HepG2 (cell line): Measurements from ENCODE around the gene STYXL1. TPM values are rescaled to one million over a fixed set of nuclear protein-coding genes. Genes with fewer than 3 reads are reported as not detected.

Experiments used
- ARID3A ChIP-seq: IDR thresholded peaks from 2 replicates; pipeline ENCODE4 v1.6.1; 2012; ENCODE audit warnings: low read depth, low read length, improper control_type of control experiment
- CHD4 ChIP-seq: fragments of 200-600 bp; sonication (generic); IDR thresholded peaks from 2 replicates; pipeline ENCODE4 v1.7.0; 2017; ENCODE audit warnings: mild to moderate bottlenecking, low read length, borderline replicate concordance
- FIP1L1 ChIP-seq: fragments of 200-400 bp; formaldehyde crosslinking; IDR thresholded peaks from 2 replicates; pipeline ENCODE4 v1.6.1; 2018; ENCODE audit warnings: low read depth, mild to moderate bottlenecking, low read length, moderate library complexity, borderline replicate concordance; ENCODE audit not compliant: insufficient read depth
- FOSL2 ChIP-seq: sonication (generic); formaldehyde crosslinking; IDR thresholded peaks from 2 replicates; pipeline ENCODE4 v1.4.0; 2020; ENCODE audit warnings: missing genetic modification reagents
- PCBP2 ChIP-seq: fragments of 200-400 bp; formaldehyde crosslinking; optimal IDR thresholded peaks from 2 replicates; pipeline ENCODE3; 2018; ENCODE audit warnings: low read length, low read depth; ENCODE audit not compliant: poor library complexity, severe bottlenecking
- SKI ChIP-seq: fragments of 450-650 bp; IDR thresholded peaks from one replicate; pipeline ENCODE4 v1.6.1; 2018; ENCODE audit warnings: mild to moderate bottlenecking; ENCODE audit not compliant: partially characterized antibody
- SOX5 ChIP-seq: IDR thresholded peaks from 2 replicates; pipeline ENCODE4 v1.6.1; 2016; ENCODE audit warnings: borderline replicate concordance
- TBX3 ChIP-seq: fragments of 450-650 bp; IDR thresholded peaks from 2 replicates; pipeline ENCODE4 v1.6.1; 2017; ENCODE audit warnings: antibody characterized with exemption, mild to moderate bottlenecking, inconsistent platforms, borderline replicate concordance
- TEAD3 ChIP-seq: optimal IDR thresholded peaks from 2 replicates; pipeline ENCODE3; 2016; ENCODE audit warnings: borderline replicate concordance
- THAP7 ChIP-seq: sonication (generic); formaldehyde crosslinking; IDR thresholded peaks from 2 replicates; pipeline ENCODE4 v1.8.1; 2023; ENCODE audit warnings: mild to moderate bottlenecking, missing genetic modification reagents
- ZC3H13 ChIP-seq: sonication (generic); formaldehyde crosslinking; IDR thresholded peaks from 2 replicates; pipeline ENCODE4 v1.8.1; 2023; ENCODE audit warnings: mild to moderate bottlenecking, missing genetic modification reagents, moderate library complexity
- ZNF205 ChIP-seq: IDR thresholded peaks from 2 replicates; pipeline ENCODE4 v1.6.1; 2018; ENCODE audit warnings: missing biosample characterization, missing genetic modification reagents
- ZNF230 ChIP-seq: sonication (generic); formaldehyde crosslinking; IDR thresholded peaks from 2 replicates; pipeline ENCODE4 v1.4.0; 2020; ENCODE audit warnings: mild to moderate bottlenecking, missing genetic modification reagents
- ZNF674 ChIP-seq: sonication (generic); formaldehyde crosslinking; IDR thresholded peaks from 2 replicates; pipeline ENCODE4 v1.5.0; 2020; ENCODE audit warnings: low read depth, mild to moderate bottlenecking, missing genetic modification reagents
- ZNF724P ChIP-seq: sonication (generic); formaldehyde crosslinking; IDR thresholded peaks from 2 replicates; pipeline ENCODE4 v1.8.0; 2022; ENCODE audit warnings: missing genetic modification reagents, borderline replicate concordance
- ZNF770 ChIP-seq: sonication (generic); formaldehyde crosslinking; IDR thresholded peaks from 2 replicates; pipeline ENCODE4 v1.5.0; 2020; ENCODE audit warnings: mild to moderate bottlenecking, missing genetic modification reagents
- ZNF784 ChIP-seq: sonication (generic); formaldehyde crosslinking; IDR thresholded peaks from 2 replicates; pipeline ENCODE4 v1.5.1; 2020; ENCODE audit warnings: missing genetic modification reagents, mild to moderate bottlenecking, borderline replicate concordance
- polyA plus RNA-seq, 8 experiments: library from polyadenylated mRNA; depleted of rRNA in 3 of 8; stranded (reverse) in 7 of 8; unstranded in 1 of 8; fragments of >200 nt; fragmentation: Illumina TruSeq in 4 of 8; extraction: Trizol in 4 of 8; gene quantifications; 2 replicates each; pipeline versions ENCODE4 v1.2.1 to v1.2.3, GENCODE V29; 2011 to 2016; ENCODE audit warnings: low read depth in 4 of 8, missing spikeins in 1 of 8, mixed read lengths in 1 of 8; ENCODE audit not compliant: insufficient read depth in 1 of 8
- total RNA-seq, 5 experiments: library from RNA; depleted of rRNA; stranded (reverse); fragments of >200 nt; fragmentation: Illumina TruSeq; extraction: Trizol; gene quantifications; 2 replicates each; pipeline ENCODE4 v1.2.3, GENCODE V29; 2016; ENCODE audit warnings: low read depth in 1 of 5
- TF ChIP-seq, protein P1 (sequence below): sonication (generic); formaldehyde crosslinking; IDR thresholded peaks from 2 replicates; pipeline ENCODE4 v1.4.0; 2020; ENCODE audit warnings: missing genetic modification reagents
- TF ChIP-seq, protein P2 (sequence below): sonication (generic); formaldehyde crosslinking; IDR thresholded peaks from 2 replicates; pipeline ENCODE4 v1.4.0; 2020; ENCODE audit warnings: mild to moderate bottlenecking, missing genetic modification reagents

Gene STYXL1
- total and polyA plus RNA-seq, 2 of the 13 experiments (the other 11 are each of a cell fraction or from before 2014, with no cell fraction given) = 23.9 to 38.3 TPM

DNA sequence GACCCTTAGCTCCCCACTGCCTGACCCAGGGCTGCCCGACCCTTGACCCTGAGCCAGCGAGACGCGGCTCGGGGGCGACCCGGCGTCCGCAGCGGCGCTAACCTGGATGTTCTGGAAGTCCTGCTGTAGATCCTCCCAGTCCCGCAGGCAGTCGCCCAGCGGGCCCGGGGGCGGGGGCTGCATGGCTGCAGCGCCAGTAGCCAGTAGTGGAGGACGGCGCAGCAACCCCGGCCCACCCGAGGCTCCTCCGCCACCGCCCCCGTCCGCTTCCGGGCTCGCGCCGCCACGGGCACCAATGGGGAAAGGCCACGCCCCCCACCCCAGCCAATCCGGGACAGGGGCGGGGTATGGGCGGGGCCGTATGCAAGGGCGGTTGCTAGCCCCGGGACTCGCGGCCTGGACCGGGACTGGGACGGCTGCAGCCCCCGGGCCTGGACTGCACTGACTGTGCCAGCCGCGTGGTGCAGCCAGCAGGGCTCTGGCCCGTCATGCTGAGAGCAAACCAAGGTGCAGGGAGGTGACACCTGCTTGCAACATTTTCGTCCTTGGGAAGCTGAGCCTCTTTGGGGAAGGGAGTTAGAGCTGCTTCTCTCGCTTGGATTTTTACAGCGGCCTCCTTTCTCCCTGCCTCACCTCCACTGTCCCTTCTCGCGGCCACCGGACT is 53.3 kb downstream of the STYXL1 start, which contains the start of gene TMEM120A (continued):
- no peak for TF ChIP-seq ARID3A
- no peak for TF ChIP-seq PCBP2
- 0 out of 2 replicates have a peak, but pooled peaks have one; percentile 16 for TF ChIP-seq THAP7 (CRISPR knock-in tag)
- TF ChIP-seq, protein P1, sequence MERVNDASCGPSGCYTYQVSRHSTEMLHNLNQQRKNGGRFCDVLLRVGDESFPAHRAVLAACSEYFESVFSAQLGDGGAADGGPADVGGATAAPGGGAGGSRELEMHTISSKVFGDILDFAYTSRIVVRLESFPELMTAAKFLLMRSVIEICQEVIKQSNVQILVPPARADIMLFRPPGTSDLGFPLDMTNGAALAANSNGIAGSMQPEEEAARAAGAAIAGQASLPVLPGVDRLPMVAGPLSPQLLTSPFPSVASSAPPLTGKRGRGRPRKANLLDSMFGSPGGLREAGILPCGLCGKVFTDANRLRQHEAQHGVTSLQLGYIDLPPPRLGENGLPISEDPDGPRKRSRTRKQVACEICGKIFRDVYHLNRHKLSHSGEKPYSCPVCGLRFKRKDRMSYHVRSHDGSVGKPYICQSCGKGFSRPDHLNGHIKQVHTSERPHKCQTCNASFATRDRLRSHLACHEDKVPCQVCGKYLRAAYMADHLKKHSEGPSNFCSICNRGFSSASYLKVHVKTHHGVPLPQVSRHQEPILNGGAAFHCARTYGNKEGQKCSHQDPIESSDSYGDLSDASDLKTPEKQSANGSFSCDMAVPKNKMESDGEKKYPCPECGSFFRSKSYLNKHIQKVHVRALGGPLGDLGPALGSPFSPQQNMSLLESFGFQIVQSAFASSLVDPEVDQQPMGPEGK (CRISPR knock-in tag) = peak; percentile 81
- TF ChIP-seq ZNF784 = no peak
- TF ChIP-seq FOSL2 (CRISPR knock-in tag) = peak; percentile 8; the same call in 1 of the 2 replicates
- peak; percentile 55; the same call in 1 of the 2 replicates for TF ChIP-seq ZC3H13 (CRISPR knock-in tag)
- no peak for TF ChIP-seq ZNF770 (CRISPR knock-in tag)
- TF ChIP-seq TBX3 = 0 out of 2 replicates have a peak, but pooled peaks have one; percentile 10
- TF ChIP-seq, protein P2, sequence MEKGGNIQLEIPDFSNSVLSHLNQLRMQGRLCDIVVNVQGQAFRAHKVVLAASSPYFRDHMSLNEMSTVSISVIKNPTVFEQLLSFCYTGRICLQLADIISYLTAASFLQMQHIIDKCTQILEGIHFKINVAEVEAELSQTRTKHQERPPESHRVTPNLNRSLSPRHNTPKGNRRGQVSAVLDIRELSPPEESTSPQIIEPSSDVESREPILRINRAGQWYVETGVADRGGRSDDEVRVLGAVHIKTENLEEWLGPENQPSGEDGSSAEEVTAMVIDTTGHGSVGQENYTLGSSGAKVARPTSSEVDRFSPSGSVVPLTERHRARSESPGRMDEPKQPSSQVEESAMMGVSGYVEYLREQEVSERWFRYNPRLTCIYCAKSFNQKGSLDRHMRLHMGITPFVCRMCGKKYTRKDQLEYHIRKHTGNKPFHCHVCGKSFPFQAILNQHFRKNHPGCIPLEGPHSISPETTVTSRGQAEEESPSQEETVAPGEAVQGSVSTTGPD = no peak
- TF ChIP-seq CHD4 = no peak; the same call in 1 of the 2 replicates
- no peak for TF ChIP-seq FIP1L1
- peak; percentile 67 for TF ChIP-seq TEAD3 (CRISPR knock-in tag)
- peak; percentile 16; the same call in 1 of the 2 replicates for TF ChIP-seq SOX5 (CRISPR knock-in tag)
- TF ChIP-seq SKI = no peak
- TF ChIP-seq ZNF674 (CRISPR knock-in tag) = no peak
- TF ChIP-seq ZNF230 (CRISPR knock-in tag) = no peak; the same call in 1 of the 2 replicates
- peak; percentile 67 for TF ChIP-seq ZNF724P (CRISPR knock-in tag)
- TF ChIP-seq ZNF205 (CRISPR knock-in tag) = peak; percentile 67; the same call in 1 of the 2 replicates
